Astrocyte (in vitro differentiated cells and primary cell): ENCODE results near the gene EML1.

ENCODE experiments used
- EZH2 ChIP-seq: IDR thresholded peaks from 2 replicates; pipeline ENCODE4 v1.6.1; 2012; ENCODE audit warnings: mild to moderate bottlenecking, low read length, inconsistent platforms; ENCODE audit not compliant: insufficient read depth
- TF ChIP-seq, protein P1 (sequence below): IDR thresholded peaks from 2 replicates; pipeline ENCODE4 v1.5.1; 2011; ENCODE audit warnings: low read depth, mild to moderate bottlenecking, inconsistent platforms, low read length, moderate library complexity; ENCODE audit not compliant: insufficient read depth

DNA sequence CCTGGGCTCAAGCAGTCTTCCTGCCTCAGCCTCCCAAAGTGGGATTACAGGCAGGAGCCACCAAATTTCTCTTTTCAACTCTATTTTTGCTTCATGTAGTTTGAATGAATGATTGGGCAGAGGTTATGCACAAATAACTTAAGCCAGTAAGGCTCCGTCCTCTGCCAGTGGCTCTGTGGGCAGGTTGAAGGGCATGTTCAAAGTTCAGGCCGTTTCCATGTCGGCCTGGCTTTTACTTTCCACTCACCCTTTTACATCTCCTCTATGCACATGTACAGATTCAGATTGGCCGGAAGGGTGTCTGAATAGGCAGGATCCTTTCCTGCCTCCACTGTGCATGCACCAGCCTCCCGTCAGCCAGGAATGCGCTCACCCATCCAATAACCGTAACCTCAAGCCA, 132.3 kb downstream of the EML1 start:
- TF ChIP-seq, protein P1, sequence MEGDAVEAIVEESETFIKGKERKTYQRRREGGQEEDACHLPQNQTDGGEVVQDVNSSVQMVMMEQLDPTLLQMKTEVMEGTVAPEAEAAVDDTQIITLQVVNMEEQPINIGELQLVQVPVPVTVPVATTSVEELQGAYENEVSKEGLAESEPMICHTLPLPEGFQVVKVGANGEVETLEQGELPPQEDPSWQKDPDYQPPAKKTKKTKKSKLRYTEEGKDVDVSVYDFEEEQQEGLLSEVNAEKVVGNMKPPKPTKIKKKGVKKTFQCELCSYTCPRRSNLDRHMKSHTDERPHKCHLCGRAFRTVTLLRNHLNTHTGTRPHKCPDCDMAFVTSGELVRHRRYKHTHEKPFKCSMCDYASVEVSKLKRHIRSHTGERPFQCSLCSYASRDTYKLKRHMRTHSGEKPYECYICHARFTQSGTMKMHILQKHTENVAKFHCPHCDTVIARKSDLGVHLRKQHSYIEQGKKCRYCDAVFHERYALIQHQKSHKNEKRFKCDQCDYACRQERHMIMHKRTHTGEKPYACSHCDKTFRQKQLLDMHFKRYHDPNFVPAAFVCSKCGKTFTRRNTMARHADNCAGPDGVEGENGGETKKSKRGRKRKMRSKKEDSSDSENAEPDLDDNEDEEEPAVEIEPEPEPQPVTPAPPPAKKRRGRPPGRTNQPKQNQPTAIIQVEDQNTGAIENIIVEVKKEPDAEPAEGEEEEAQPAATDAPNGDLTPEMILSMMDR: no peak
- TF ChIP-seq EZH2: no peak
